Measurements from ENCODE around the gene UBALD2.

DNA sequence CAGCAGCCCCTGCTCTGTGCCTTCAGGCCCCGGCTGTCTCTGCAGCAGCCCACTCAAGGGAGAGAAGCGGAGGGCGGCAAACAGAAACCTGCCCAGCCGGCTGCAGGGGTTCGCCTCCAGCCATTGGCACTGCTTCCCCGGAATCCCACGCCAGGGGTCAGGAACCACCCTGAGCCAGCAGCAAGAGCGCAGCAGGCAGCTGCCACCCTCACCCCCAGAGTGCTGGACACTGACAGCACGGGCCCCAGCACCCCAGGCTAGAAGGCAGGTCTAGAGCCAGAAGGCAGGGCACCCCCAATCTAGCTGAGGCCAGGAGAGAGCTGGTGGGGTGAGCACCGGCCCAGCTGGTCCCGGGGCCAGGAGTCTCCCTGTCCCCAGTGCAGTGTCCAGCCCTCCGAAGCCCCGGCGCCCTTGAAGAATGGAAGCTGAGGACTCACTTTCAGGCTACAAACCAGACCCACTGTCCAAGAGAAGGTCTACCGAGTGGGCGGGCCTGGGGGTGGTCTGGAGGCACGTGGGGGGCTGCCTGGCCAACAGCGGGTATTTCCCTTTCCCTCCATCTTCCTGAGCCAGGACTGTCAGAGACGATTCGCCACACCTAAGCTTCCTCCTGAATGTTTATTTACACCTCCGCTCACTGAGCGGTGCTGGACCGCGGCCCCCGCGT, 8.4 kb downstream of the UBALD2 start:
- TF ChIP-seq, protein P1, sequence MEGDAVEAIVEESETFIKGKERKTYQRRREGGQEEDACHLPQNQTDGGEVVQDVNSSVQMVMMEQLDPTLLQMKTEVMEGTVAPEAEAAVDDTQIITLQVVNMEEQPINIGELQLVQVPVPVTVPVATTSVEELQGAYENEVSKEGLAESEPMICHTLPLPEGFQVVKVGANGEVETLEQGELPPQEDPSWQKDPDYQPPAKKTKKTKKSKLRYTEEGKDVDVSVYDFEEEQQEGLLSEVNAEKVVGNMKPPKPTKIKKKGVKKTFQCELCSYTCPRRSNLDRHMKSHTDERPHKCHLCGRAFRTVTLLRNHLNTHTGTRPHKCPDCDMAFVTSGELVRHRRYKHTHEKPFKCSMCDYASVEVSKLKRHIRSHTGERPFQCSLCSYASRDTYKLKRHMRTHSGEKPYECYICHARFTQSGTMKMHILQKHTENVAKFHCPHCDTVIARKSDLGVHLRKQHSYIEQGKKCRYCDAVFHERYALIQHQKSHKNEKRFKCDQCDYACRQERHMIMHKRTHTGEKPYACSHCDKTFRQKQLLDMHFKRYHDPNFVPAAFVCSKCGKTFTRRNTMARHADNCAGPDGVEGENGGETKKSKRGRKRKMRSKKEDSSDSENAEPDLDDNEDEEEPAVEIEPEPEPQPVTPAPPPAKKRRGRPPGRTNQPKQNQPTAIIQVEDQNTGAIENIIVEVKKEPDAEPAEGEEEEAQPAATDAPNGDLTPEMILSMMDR (IDR thresholded peaks at IDR 0.05) = no peak
- no peak for TF ChIP-seq EP300 (IDR thresholded peaks at IDR 0.05)
- no peak for TF ChIP-seq POLR2AphosphoS5 (IDR thresholded peaks at IDR 0.05)
